Measurements from ENCODE around the gene SOX6.

The SOX6 gene

DNA sequence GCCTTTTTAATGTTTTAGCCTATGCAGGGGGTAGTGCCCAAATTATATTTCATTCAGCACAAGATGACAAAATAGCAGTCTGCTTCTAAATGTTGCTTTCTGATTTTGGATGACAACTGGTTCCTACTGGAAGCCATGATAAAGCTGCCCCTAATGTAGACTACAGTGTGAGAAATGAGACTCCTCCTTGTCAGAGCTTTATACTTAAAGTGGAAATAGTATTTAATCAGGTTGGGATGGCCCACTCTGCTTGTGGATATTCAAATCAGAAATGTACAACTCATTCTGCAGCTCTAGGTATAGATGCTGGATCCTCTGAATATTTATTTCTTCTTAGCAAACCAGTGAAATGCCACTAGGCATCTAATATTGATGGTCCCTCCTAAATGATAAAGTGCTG is 171.3 kb downstream of the SOX6 start:
- no peak overlapping the region for H2AFZ ChIP-seq (ENCODE audit: low read depth)
- no peak overlapping the region for H3K4me3 ChIP-seq (IDR thresholded peaks at IDR 0.05; ENCODE audit: insufficient read depth, low read depth, low read length)
- H3K4me1 ChIP-seq (ENCODE audit: low read depth, poor library complexity, severe bottlenecking) = no peaks in the 10 kb centered on the region
- no peak overlapping the region for H3K27ac ChIP-seq
- no peaks in the 10 kb centered on the region for H4K20me1 ChIP-seq (ENCODE audit: insufficient read depth)
- no peaks in the 10 kb centered on the region for H3K79me2 ChIP-seq (ENCODE audit: insufficient read depth, low read depth)
- no peaks in the 10 kb centered on the region for H3K36me3 ChIP-seq (ENCODE audit: insufficient read depth)
- H3K27me3 ChIP-seq (ENCODE audit: insufficient read depth, low read depth) = no peaks in the 10 kb centered on the region
- no peak overlapping the region for H3K4me2 ChIP-seq
- TF ChIP-seq, protein P1, sequence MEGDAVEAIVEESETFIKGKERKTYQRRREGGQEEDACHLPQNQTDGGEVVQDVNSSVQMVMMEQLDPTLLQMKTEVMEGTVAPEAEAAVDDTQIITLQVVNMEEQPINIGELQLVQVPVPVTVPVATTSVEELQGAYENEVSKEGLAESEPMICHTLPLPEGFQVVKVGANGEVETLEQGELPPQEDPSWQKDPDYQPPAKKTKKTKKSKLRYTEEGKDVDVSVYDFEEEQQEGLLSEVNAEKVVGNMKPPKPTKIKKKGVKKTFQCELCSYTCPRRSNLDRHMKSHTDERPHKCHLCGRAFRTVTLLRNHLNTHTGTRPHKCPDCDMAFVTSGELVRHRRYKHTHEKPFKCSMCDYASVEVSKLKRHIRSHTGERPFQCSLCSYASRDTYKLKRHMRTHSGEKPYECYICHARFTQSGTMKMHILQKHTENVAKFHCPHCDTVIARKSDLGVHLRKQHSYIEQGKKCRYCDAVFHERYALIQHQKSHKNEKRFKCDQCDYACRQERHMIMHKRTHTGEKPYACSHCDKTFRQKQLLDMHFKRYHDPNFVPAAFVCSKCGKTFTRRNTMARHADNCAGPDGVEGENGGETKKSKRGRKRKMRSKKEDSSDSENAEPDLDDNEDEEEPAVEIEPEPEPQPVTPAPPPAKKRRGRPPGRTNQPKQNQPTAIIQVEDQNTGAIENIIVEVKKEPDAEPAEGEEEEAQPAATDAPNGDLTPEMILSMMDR (conservative IDR thresholded peaks at IDR 0.05; ENCODE audit: low read depth, low read length) = no peak
- no peak overlapping the region for H3K9ac ChIP-seq

DNA sequence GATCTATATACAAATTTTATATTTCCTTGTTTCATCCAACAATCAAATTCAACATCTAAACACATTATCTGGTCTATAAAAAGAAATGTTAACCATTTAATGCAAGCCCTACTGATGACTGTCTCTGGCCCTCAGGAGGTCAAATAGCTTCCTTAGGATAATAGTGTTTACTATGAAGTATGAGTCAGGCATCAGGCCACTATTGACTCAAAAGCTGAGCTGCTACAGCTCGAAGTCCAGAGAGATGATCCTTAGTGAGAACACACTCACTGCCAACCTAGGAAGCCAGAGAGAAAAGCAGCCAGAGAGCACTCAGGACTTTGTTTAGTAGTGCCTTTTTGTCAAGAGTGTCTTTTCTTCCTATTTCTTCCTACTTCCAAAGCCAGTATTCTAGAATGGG is 171.8 kb downstream of the SOX6 start:
- TF ChIP-seq, protein P1 (conservative IDR thresholded peaks at IDR 0.05; ENCODE audit: low read depth, low read length) = no peak
- Histone ChIP-seq H2AFZ (ENCODE audit: low read depth) (no peak overlapping the region), H3K27ac (no peak overlapping the region), H4K20me1 (ENCODE audit: insufficient read depth) (no peaks in the 10 kb centered on the region), H3K9ac (no peak overlapping the region), H3K4me3 (IDR thresholded peaks at IDR 0.05; ENCODE audit: insufficient read depth, low read depth, low read length) (no peak overlapping the region), H3K27me3 (ENCODE audit: insufficient read depth, low read depth) (no peaks in the 10 kb centered on the region), H3K36me3 (ENCODE audit: insufficient read depth) (no peaks in the 10 kb centered on the region), H3K4me2 (no peak overlapping the region), H3K79me2 (ENCODE audit: insufficient read depth, low read depth) (no peaks in the 10 kb centered on the region), H3K4me1 (ENCODE audit: low read depth, poor library complexity, severe bottlenecking) (no peaks in the 10 kb centered on the region)

DNA sequence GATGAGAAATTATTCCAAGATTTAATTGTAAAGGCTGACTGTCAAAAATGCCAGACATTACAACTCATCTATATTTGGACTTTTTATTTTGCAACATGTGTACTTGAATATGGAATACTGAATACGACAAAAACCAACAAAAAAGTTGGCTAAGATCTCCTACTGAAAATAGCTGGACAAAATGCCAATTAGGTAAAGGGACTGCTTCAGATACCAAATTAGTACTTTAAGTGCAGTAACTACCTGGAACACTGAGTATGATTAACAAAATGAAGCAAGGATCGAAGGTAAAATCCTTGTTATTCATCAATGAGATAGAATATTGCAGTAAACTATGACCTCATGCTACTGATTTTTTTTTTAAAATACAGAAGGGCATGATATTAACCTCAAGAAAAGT is 173.8 kb downstream of the SOX6 start:
- no peak overlapping the region for H3K27ac ChIP-seq
- no peaks in the 10 kb centered on the region for H3K27me3 ChIP-seq (ENCODE audit: insufficient read depth, low read depth)
- no peaks in the 10 kb centered on the region for H3K79me2 ChIP-seq (ENCODE audit: insufficient read depth, low read depth)
- H2AFZ ChIP-seq (ENCODE audit: low read depth) = no peak overlapping the region
- H3K4me3 ChIP-seq (IDR thresholded peaks at IDR 0.05; ENCODE audit: insufficient read depth, low read depth, low read length) = no peak overlapping the region
- H3K9ac ChIP-seq = no peak overlapping the region
- H3K4me1 ChIP-seq (ENCODE audit: low read depth, poor library complexity, severe bottlenecking) = no peaks in the 10 kb centered on the region
- TF ChIP-seq, protein P1 (conservative IDR thresholded peaks at IDR 0.05; ENCODE audit: low read depth, low read length) = no peak
- H3K4me2 ChIP-seq = no peak overlapping the region
- no peaks in the 10 kb centered on the region for H4K20me1 ChIP-seq (ENCODE audit: insufficient read depth)
- H3K36me3 ChIP-seq (ENCODE audit: insufficient read depth) = no peaks in the 10 kb centered on the region

DNA sequence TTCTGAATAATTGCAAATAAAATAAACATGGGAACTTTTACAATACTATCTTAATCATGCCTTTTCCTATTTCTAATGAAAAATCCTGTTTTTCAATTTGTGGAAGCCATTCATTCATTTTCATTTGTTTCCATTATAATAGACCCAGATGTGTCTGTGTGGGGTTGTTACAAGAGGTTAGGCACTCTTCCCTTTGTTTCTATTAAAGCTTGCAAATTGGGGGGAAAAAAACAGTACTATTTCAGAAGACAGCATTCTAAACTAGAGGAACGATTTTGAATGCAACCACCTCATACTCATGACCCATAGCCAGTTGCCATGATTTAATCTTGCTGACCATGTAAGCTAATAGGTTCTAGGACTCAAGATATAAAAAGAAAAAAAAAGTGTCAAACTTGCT is 175.5 kb downstream of the SOX6 start:
- Histone ChIP-seq H3K9ac (no peak overlapping the region), H4K20me1 (ENCODE audit: insufficient read depth) (no peaks in the 10 kb centered on the region), H3K36me3 (ENCODE audit: insufficient read depth) (no peaks in the 10 kb centered on the region), H3K4me2 (no peak overlapping the region), H3K4me1 (ENCODE audit: low read depth, poor library complexity, severe bottlenecking) (no peaks in the 10 kb centered on the region), H3K4me3 (IDR thresholded peaks at IDR 0.05; ENCODE audit: insufficient read depth, low read depth, low read length) (no peak overlapping the region), H2AFZ (ENCODE audit: low read depth) (no peak overlapping the region), H3K79me2 (ENCODE audit: insufficient read depth, low read depth) (no peaks in the 10 kb centered on the region), H3K27ac (no peak overlapping the region), H3K27me3 (ENCODE audit: insufficient read depth, low read depth) (no peaks in the 10 kb centered on the region)
- TF ChIP-seq, protein P1 (conservative IDR thresholded peaks at IDR 0.05; ENCODE audit: low read depth, low read length) = no peak

DNA sequence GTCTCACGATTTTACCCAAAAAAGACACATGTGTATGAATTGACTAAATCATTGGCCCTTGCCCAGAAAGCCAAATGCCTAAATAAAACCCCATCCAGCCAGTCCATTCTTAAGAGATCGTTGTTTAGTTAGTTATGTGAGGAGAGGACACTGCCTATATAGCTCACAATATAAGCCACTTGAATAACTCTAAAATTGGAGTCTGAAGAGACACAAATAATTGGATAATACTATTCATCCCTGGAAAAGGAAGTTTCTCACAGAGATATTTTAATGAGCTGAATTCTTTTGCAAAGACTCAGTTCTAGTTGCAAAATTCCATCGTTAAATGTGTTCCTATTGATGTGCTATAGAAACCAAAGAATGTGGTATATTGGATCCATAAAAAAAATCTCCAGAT is 176.7 kb downstream of the SOX6 start:
- Histone ChIP-seq H3K79me2 (ENCODE audit: insufficient read depth, low read depth) (no peaks in the 10 kb centered on the region), H3K4me3 (IDR thresholded peaks at IDR 0.05; ENCODE audit: insufficient read depth, low read depth, low read length) (no peak overlapping the region), H3K27ac (no peak overlapping the region), H4K20me1 (ENCODE audit: insufficient read depth) (no peaks in the 10 kb centered on the region), H3K27me3 (ENCODE audit: insufficient read depth, low read depth) (no peaks in the 10 kb centered on the region), H3K4me1 (ENCODE audit: low read depth, poor library complexity, severe bottlenecking) (no peaks in the 10 kb centered on the region), H3K36me3 (ENCODE audit: insufficient read depth) (no peaks in the 10 kb centered on the region), H3K4me2 (no peak overlapping the region), H2AFZ (ENCODE audit: low read depth) (no peak overlapping the region), H3K9ac (no peak overlapping the region)
- TF ChIP-seq, protein P1 (conservative IDR thresholded peaks at IDR 0.05; ENCODE audit: low read depth, low read length) = no peak
